K562 (cell line): ENCODE measurements around the gene RPL9. TPM values are rescaled to one million over a fixed set of nuclear protein-coding genes. Genes with fewer than 3 reads are reported as not detected.
"Not testable (repeated sequence)": the region's sequence is repeated elsewhere in the genome, so short reads cannot be mapped to it uniquely, and the experiment has no call there.

Source experiments
- ATAC-seq: fragments of 200-7000 bp; cut with Tn5 transposase; 3 replicates; pipeline ENCODE4 v1.9.1; 2020; ENCODE audit warnings: moderate library complexity
- BruUV-seq: library from RNA; stranded (reverse); fragments of 400-500 nt; replicated peaks from 2 replicates; lab custom pipeline; 2021; lab: Mats Ljungman, UMichigan
- CTCF ChIA-PET: fragments of 300-600 bp; formaldehyde crosslinking; extraction: SDS; loops from one replicate; lab custom pipeline; 2021; ENCODE audit warnings: low intra/inter-chr PET ratio; lab: Yijun Ruan, JAX
- POLR2A ChIA-PET: fragments of 300-600, 350-650 bp; sonication (Branson Sonifier 250); formaldehyde crosslinking; extraction: SDS; loops from one replicate; lab custom pipeline; 2021; ENCODE audit warnings: antibody characterized with exemption, inconsistent platforms; lab: Yijun Ruan, JAX
- DNase-seq, 4 experiments: peaks; one replicate each; pipeline versions ENCODE4 v3.0.0 to v3.0.0-alpha.2; 2011 to 2018; ENCODE audit warnings: low spot score in 3 of 4, mixed read lengths in 3 of 4; ENCODE audit errors: extremely low read depth in 1 of 4
- FAIRE-seq: peaks from 2 replicates; lab custom pipeline; 2011; peaks lifted over from hg19 to GRCh38; lab: Jason Lieb, UNC
- H2AFZ ChIP-seq: 2 replicates; pipeline ENCODE4 v1.6.0; 2011; ENCODE audit warnings: low read depth, low read length, control low read depth, inconsistent platforms
- H3K27ac ChIP-seq: fragments of 200-600 bp; 3 replicates; pipeline ENCODE4 v1.8.0; 2011; ENCODE audit warnings: low read depth, mild to moderate bottlenecking, control low read depth, inconsistent platforms, low read length, moderate library complexity, mixed read lengths; ENCODE audit errors: extremely low read depth
- H3K27me3 ChIP-seq, 2 experiments: fragments of 300-600 bp in 1 of 2; 2 replicates in 1 of 2; 3 replicates in 1 of 2; pipeline versions ENCODE4 v1.6.0 to v1.8.0; 2011; ENCODE audit warnings: inconsistent platforms in 2 of 2, low read length in 2 of 2, mild to moderate bottlenecking in 1 of 2, mixed read lengths in 1 of 2, moderate library complexity in 1 of 2; ENCODE audit not compliant: control insufficient read depth in 2 of 2, insufficient read depth in 2 of 2
- H3K36me3 ChIP-seq: fragments of 300-600 bp; 3 replicates; pipeline ENCODE4 v1.8.0; 2011; ENCODE audit warnings: mild to moderate bottlenecking, low read length, inconsistent platforms; ENCODE audit not compliant: control insufficient read depth, insufficient read depth
- H3K4me1 ChIP-seq, 2 experiments: fragments of 200-600 bp in 1 of 2; replicated peaks in 1 of 2; 2 replicates in 1 of 2; 3 replicates in 1 of 2; pipeline versions ENCODE4 v1.5.1 to v1.8.0; 2011; ENCODE audit warnings: inconsistent platforms in 2 of 2, low read length in 2 of 2, mild to moderate bottlenecking in 1 of 2, mixed read lengths in 1 of 2, moderate library complexity in 1 of 2; ENCODE audit not compliant: control insufficient read depth in 2 of 2, insufficient read depth in 2 of 2
- H3K4me2 ChIP-seq: 2 replicates; pipeline ENCODE4 v1.6.1; 2011; ENCODE audit warnings: low read length, control low read depth, inconsistent platforms, mixed read lengths; ENCODE audit not compliant: insufficient read depth
- H3K4me3 ChIP-seq: fragments of 200-600 bp; sonication (generic), shearing (Covaris generic); 2 replicates; pipeline ENCODE4 v1.5.1; 2016; ENCODE audit warnings: control low read depth, inconsistent platforms
- H3K79me2 ChIP-seq: fragments of 200-600 bp; 3 replicates; pipeline ENCODE4 v1.8.0; 2011; ENCODE audit warnings: low read length, inconsistent platforms; ENCODE audit not compliant: control insufficient read depth, insufficient read depth
- H3K9ac ChIP-seq, 2 experiments: 2 replicates each; pipeline versions ENCODE4 v1.6.0 to v1.6.1; 2011; ENCODE audit warnings: low read depth in 2 of 2, low read length in 2 of 2, control low read depth in 1 of 2, inconsistent platforms in 1 of 2, mild to moderate bottlenecking in 1 of 2, mixed read lengths in 1 of 2; ENCODE audit not compliant: insufficient read depth in 1 of 2
- H3K9me1 ChIP-seq: one replicate; pipeline ENCODE4 v1.6.0; 2011; ENCODE audit warnings: inconsistent platforms, mild to moderate bottlenecking, low read length, moderate library complexity; ENCODE audit not compliant: control insufficient read depth, insufficient read depth
- H3K9me3 ChIP-seq: replicated peaks from 2 replicates; pipeline ENCODE4 v1.5.1; 2011; ENCODE audit warnings: low read depth, low read length, inconsistent platforms; ENCODE audit not compliant: control insufficient read depth, insufficient read depth
- H4K20me1 ChIP-seq: replicated peaks from 2 replicates; pipeline ENCODE4 v1.6.1; 2011; ENCODE audit warnings: low read length, inconsistent platforms, mixed read lengths; ENCODE audit not compliant: control insufficient read depth, insufficient read depth
- MCM2 ChIP-seq: fragments of 450-650 bp; IDR thresholded peaks from 2 replicates; pipeline ENCODE4 v1.6.1; 2017; ENCODE audit warnings: low read depth, mild to moderate bottlenecking
- PRDM10 ChIP-seq: fragments of 450-650 bp; IDR thresholded peaks from 2 replicates; pipeline ENCODE4 v1.6.1; 2018; ENCODE audit not compliant: partially characterized antibody
- U2AF1 ChIP-seq: fragments of 200-400 bp; formaldehyde crosslinking; optimal IDR thresholded peaks from 2 replicates; pipeline ENCODE3; 2017; ENCODE audit warnings: mild to moderate bottlenecking, low read depth, low read length, moderate library complexity
- WGBS: fragments of 100-300 bp; shearing (Covaris generic); methylation state at CpG from one replicate; pipeline ENCODE4 v1.1.6; 2016; ENCODE audit warnings: low coverage, mixed read lengths; ENCODE audit not compliant: insufficient coverage; ENCODE audit errors: missing lambda C conversion rate; 5-methylcytosine and 5-hydroxymethylcytosine counted together
- in situ Hi-C: fragments of 300-500 bp; cut with MboI; formaldehyde crosslinking; loops from 4 replicates; pipeline ENCODE4 v1.15.0; 2018; ENCODE audit warnings: inconsistent platforms, mixed read lengths
- intact Hi-C: fragments of 100-400 bp; cut with micrococcal nuclease; formaldehyde crosslinking; loops from 2 replicates; pipeline ENCODE4 v1.14.2; 2022
- polyA plus RNA-seq, 8 experiments: library from polyadenylated mRNA; depleted of rRNA in 4 of 8; stranded (reverse) in 5 of 8; unstranded in 3 of 8; fragments of >200 nt; fragmentation: Nextera tagmentation in 2 of 8; fragmentation: Illumina TruSeq in 1 of 8; extraction: Ambion mirVana in 2 of 8; extraction: Trizol in 1 of 8; gene quantifications; 2 replicates each; pipeline versions ENCODE4 v1.2.1 to v1.2.3, GENCODE V29; 2011 to 2014; ENCODE audit warnings: inconsistent platforms in 1 of 8, missing spikeins in 1 of 8
- total RNA-seq, 7 experiments: library from RNA; depleted of rRNA in 6 of 7; stranded (reverse); fragments of >200 nt in 6 of 7; fragmentation: Illumina TruSeq in 2 of 7; extraction: Trizol in 2 of 7; gene quantifications; 2 replicates each; pipeline versions ENCODE4 v1.2.1 to v1.2.3, GENCODE V29; 2011 to 2021; ENCODE audit warnings: low replicate concordance in 1 of 7

RPL9 gene
- total and polyA plus RNA-seq, 9 of the 15 experiments (the other 6 are each of a cell fraction or from before 2014, with no cell fraction given): 1,925 to 5,178 (median 3,033) TPM

- intact Hi-C loops, H3K27ac ChIP-seq: not testable (repeated sequence)
Observed at GRCh38 chr4:39425297-39425696, 33.4 kb downstream of the RPL9 start.

GRCh38 chr4:39422247-39422646, 36.5 kb downstream of the RPL9 start:
- no peak; the same call in 2 of the 3 replicates for ATAC-seq
- in situ Hi-C loops: no loop called here

More at GRCh38 chr4:39425297-39425696, 33.4 kb downstream of the RPL9 start:
- peaks cover 0 to 14% of the 10 kb centered on the region in 2 experiments; a peak in 3 of 5 replicates for H3K4me1 ChIP-seq
- H3K4me2 ChIP-seq, H3K9me1 ChIP-seq, H3K9me3 ChIP-seq, ATAC-seq, H3K36me3 ChIP-seq, in situ Hi-C loops, H3K9ac ChIP-seq, H3K27me3 ChIP-seq, CTCF ChIA-PET, H3K4me3 ChIP-seq, H2AFZ ChIP-seq, H3K79me2 ChIP-seq, H4K20me1 ChIP-seq, FAIRE-seq, DNase-seq, BruUV-seq: not testable (repeated sequence)
- POLR2A ChIA-PET: interaction anchor here (0.6 to 2.3 kb wide), 3 partner anchors 10 to 532 kb away, joined by 3 to 9 read pairs (median 3); no protein-coding TSS in a partner anchor
- WGBS: 64% methylated on average over 1 of the region's 1 CpG

More at GRCh38 chr4:39422247-39422646, 36.5 kb downstream of the RPL9 start:
- Histone ChIP-seq H3K4me3 (no peak overlapping the region), H3K27me3 (no peaks in the 10 kb centered on the region), H3K79me2 (no peaks in the 10 kb centered on the region), H3K9me1 (no peaks in the 10 kb centered on the region), H3K27ac (no peak overlapping the region), H3K4me2 (no peak overlapping the region), H3K9ac (no peak overlapping the region), H3K36me3 (no peaks in the 10 kb centered on the region), H2AFZ (0 out of 2 replicates have a peak overlapping the region, but pooled peaks have one; percentile 7), H3K4me1 (no peaks in the 10 kb centered on the region), H3K9me3 (no peaks in the 10 kb centered on the region), H4K20me1 (no peaks in the 10 kb centered on the region)
- BruUV-seq: no TSS peak
- 49% methylated on average over 3 of the region's 3 CpGs for WGBS
- intact Hi-C loops: no loop called here
- no peak for TF ChIP-seq MCM2
- TF ChIP-seq PRDM10: peak; percentile 13
- no peak for TF ChIP-seq U2AF1
- no peak for FAIRE-seq
- CTCF ChIA-PET: no interaction called here
- POLR2A ChIA-PET: interaction anchor here (0.6 to 2.0 kb wide), 2 partner anchors 30 to 36 kb away, joined by 4 to 7 read pairs; partner anchors contain the start of genes LIAS and RPL9
- no peak for DNase-seq
